Coronary artery (tissue), 2 donors: ENCODE results near the gene LYPD5.
A peak's percentile ranks its signal among the peaks of the same experiment; 100 is the strongest.
"Not testable (repeated sequence)": the region's sequence is repeated elsewhere in the genome, so short reads cannot be mapped to it uniquely, and the experiment has no call there.

ENCODE experiments used
- DNase-seq: peaks from one replicate; pipeline ENCODE4 v3.0.0-alpha.2; 2017; ENCODE audit warnings: low spot score
- H3K27ac ChIP-seq, 2 donors: fragments of 200-600 bp; sonication (generic); one replicate each; pipeline ENCODE4 v1.5.1; 2016 to 2019
- H3K4me3 ChIP-seq: fragments of 200-600 bp; sonication (generic); 2 replicates; pipeline ENCODE4 v1.5.1; 2016; ENCODE audit warnings: mild to moderate bottlenecking, moderate library complexity
- TF ChIP-seq, protein P1 (sequence below): fragments of 200-600 bp; sonication (generic); IDR thresholded peaks from one replicate; pipeline ENCODE4 v1.5.1; 2019; ENCODE audit warnings: antibody characterized with exemption

The LYPD5 gene

GRCh38 chr19:43769256-43769655, 33.0 kb downstream of the LYPD5 start:
- no peak for DNase-seq
- TF ChIP-seq, protein P1, sequence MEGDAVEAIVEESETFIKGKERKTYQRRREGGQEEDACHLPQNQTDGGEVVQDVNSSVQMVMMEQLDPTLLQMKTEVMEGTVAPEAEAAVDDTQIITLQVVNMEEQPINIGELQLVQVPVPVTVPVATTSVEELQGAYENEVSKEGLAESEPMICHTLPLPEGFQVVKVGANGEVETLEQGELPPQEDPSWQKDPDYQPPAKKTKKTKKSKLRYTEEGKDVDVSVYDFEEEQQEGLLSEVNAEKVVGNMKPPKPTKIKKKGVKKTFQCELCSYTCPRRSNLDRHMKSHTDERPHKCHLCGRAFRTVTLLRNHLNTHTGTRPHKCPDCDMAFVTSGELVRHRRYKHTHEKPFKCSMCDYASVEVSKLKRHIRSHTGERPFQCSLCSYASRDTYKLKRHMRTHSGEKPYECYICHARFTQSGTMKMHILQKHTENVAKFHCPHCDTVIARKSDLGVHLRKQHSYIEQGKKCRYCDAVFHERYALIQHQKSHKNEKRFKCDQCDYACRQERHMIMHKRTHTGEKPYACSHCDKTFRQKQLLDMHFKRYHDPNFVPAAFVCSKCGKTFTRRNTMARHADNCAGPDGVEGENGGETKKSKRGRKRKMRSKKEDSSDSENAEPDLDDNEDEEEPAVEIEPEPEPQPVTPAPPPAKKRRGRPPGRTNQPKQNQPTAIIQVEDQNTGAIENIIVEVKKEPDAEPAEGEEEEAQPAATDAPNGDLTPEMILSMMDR = no peak
- H3K27ac ChIP-seq = peak overlapping the region in 1 of 2 donors; percentile 10
- H3K4me3 ChIP-seq = no peak overlapping the region

DNA sequence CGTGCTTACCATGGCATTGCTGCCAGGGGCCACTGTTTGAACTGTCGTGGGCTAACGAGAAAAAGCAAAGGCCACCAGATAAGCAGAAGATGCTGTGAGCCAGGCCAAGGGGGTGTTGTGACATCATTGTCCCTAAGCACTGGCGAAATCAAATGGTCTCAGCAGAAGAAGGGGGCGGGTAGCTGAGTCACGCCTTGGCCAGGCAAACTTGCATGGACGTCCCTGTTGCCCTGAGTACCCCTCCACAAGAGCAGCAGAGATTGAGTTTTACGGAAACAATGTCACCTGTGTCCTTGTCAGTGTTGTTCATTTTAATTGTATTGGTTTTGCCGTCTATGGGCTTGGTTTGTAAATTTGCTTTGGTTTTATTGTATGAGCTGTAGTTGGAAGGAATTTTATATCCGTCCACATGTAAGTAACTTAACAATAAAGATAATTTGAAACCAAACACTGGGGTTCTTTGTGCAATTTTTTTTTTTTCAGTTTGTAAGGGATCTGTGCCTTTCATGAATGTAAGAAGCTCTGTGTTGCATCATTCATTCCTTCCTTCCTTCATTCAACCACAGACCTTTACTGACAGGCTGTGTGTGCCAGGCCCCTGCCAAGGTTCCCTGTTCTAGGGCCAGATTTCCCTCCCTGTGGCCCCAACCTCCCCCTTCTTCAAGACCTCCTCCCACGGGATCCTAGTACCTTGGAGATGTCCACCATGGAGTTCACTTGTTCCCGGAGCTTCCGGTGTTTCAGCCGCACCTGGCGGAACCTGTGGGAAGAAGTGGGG, 33.8 kb downstream of the LYPD5 start:
- TF ChIP-seq, protein P1 = no peak
- no peak for DNase-seq
- H3K27ac ChIP-seq = peak overlapping the region in 1 of 2 donors; percentile 24
- no peak overlapping the region for H3K4me3 ChIP-seq

GRCh38 chr19:43767818-43768217, 34.4 kb downstream of the LYPD5 start:
- H3K27ac ChIP-seq = peak overlapping the region in 1 of 2 donors; percentile 24
- TF ChIP-seq, protein P1 = no peak
- no peak for DNase-seq
- H3K4me3 ChIP-seq = no peak overlapping the region

- DNase-seq = no peak
- TF ChIP-seq, protein P1 = no peak
- H3K27ac ChIP-seq = no peak overlapping the region
- no peak overlapping the region for H3K4me3 ChIP-seq
These were observed 34.9 kb downstream of the LYPD5 start for GRCh38 chr19:43767316-43767715.

- TF ChIP-seq, protein P1 = no peak
- Histone ChIP-seq H3K27ac (no peak overlapping the region), H3K4me3 (no peak overlapping the region)
- DNase-seq = no peak
These were observed 35.5 kb downstream of the LYPD5 start for GRCh38 chr19:43766755-43767043.

DNA sequence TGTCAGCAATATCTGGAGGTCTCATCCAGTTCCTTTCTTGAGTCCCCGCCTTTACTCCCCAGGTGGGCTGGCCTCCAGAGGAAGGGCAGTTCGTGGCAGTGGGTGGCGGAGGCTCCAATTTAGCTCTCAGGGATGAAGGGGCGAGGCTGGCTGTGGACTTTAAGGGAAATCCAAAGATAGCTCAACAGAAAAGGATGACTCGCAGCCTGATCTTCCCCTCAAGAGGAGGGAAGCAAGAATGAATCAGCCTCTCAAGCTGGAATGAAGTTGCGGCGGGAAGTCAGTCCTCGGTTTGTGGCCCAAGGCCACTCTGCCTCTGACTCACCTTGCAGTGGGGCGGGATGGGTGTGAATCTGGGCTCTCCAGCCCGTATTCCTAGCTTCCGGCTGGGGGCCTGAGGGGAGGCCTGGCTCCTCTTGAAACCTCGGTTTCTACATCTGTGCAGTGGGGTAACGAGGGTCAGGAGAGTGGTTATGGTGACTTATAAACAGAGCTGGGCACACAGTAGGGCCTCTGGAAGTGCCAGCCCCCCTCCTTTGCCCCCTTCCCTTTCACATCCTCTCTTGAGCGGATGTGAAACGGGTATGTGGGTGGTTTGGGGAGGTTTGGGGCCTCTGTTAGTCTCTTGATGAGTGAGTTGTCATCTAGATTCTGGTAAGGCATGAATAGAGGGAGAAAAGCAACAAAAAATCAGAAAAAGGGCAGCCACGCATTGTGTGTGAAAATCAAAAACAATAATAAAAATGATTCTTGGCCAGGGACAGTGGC, 37.0 kb downstream of the LYPD5 start:
- Histone ChIP-seq H3K27ac (peak overlapping the region; percentile 62 to 87), H3K4me3 (no peak overlapping the region)
- DNase-seq = no peak
- TF ChIP-seq, protein P1 = no peak

DNA sequence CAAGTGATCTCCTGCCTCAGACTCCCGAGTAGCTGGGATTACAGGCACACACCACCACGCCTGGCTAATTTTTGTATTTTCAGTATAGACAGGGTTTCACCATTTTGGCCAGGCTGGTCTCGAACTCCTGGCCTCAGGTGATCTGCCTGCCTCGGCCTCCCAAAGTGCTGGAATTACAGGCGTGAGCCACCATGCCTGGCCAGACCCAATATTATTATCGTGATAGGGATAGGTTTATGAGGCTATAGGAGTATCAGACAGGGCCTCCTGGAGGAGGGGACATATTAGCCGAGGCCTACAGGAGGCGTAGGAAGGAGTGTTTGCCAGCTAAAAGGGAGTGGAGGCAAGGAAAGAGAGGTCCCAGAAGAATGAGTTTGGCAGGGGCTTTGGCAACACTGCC, 37.6 kb downstream of the LYPD5 start:
- H3K4me3 ChIP-seq, DNase-seq: not testable (repeated sequence)
- H3K27ac ChIP-seq = peak overlapping the region; percentile 62 to 87
